ENCODE measurements around the gene LHX5.

Gene LHX5

DNA sequence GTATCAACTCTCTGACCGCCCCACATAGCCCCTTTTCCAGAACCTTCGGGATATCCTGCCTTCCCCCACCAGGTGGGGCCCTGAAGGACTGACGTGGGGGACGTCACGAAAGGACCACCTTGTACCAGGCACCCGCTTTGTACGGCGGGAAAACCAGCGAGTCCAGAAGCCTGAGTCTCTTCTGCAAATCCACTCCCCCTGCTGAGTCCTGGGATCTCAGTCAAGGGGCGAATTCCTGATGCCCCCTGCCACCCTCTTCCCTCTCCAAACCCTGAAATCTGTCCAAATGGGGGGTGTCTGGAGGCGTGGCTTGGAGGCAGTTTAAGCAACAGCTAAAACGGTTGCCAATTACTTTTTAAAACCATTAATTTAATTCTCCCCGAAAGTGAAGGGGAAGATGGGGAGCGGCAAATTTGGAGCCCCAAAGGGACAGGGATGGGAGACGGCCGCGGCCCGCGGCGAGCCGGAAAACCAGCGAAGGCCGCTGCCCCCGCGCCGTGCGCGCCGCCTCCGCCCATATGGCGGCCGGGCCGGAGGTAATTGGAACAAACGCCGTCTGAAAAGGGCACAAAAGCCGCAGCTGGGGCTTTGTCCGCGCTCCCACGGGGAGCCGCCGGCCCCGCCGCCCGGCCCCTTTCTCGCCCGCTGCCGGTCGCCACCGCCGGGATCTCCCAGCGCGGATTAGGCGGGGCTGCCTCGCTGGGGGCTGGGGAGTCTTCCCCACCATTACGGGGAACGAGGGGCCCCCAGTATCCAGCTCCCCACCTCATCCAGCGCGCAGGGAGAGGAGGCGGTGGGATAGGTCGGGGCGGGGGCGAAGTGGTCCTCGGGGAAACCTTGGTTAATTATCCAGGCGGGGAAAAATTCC, 6.6 kb downstream of the LHX5 start:
- no peak overlapping the region for H3K27ac ChIP-seq (ENCODE audit: low read length)
- H3K4me3 ChIP-seq (ENCODE audit: low read length in 2 of 2): peak overlapping the region; percentile 35 to 57
- no peak overlapping the region for H3K9ac ChIP-seq (ENCODE audit: low read length in 2 of 2)
- no peaks in the 10 kb centered on the region for H3K36me3 ChIP-seq (ENCODE audit: control insufficient read depth in 2 of 2, insufficient read depth in 2 of 2, low read length in 2 of 2)
- peaks cover 43% of the 10 kb centered on the region for H3K4me1 ChIP-seq (ENCODE audit: control insufficient read depth, insufficient read depth, low read length)
- H3K9me3 ChIP-seq (ENCODE audit: control insufficient read depth in 2 of 2, low read length in 2 of 2): peaks cover 0 to 2% of the 10 kb centered on the region in 2 donors
- H3K27me3 ChIP-seq (ENCODE audit: control insufficient read depth in 1 of 2, insufficient read depth in 2 of 2, low read length in 2 of 2): peaks cover 71 to 85% of the 10 kb centered on the region in 2 donors

DNA sequence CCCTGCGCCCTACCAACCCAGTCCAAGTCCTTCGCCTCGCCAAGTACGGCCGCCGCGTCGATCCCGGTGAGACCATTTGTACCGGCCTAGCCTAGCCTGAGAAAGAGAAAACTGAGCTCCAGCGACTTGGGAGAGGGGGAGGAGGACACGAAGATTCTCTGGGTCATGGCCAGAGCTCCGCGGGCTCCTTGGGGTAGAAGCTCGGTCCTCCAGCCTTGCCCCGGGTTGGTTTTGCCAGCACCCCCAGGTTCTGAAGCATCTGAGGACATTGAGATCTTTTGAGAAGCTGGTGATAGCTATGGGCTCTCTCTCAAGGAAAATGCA, 7.3 kb downstream of the LHX5 start:
- peak overlapping the region; percentile 35 to 57 for H3K4me3 ChIP-seq (ENCODE audit: low read length in 2 of 2)

DNA sequence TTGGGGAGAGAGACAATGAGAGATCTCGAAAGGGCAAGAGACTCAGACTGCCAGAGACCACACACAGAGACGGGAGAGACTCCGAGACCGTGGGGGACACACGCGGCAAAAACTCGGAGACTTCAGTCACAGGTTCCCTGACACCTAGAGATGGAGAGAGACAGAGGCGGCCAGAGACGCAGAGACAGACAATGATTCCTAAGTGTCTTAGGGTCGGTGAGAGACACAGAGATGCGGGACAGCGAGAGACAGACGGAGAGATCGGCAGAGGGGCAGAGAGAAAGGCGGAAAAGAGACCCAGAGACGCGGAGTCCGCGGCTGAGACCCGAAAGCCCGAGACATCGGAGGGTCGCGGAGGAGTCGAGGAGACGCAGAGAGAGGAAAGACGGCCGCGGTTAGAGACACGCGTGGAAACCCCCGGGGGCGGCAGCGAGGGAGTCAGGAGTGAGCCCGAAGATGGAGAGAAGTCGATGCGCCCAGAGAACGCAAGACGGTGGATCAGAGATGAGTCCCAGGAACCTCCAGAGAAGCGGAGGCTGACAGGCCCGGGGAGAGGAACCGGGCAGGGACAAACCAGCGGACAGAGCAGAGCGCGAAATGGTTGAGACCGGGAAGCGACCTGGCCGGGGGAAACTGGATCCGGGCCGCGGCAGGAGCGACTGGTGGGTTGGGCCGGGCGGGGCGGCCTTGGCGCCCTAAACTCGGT, 7.8 kb downstream of the LHX5 start:
- Histone ChIP-seq H3K9me3 (ENCODE audit: control insufficient read depth in 2 of 2, low read length in 2 of 2) (peaks cover 0 to 2% of the 10 kb centered on the region in 2 donors), H3K4me3 (ENCODE audit: low read length in 2 of 2) (peak overlapping the region; percentile 35 to 57), H3K27me3 (ENCODE audit: control insufficient read depth in 1 of 2, insufficient read depth in 2 of 2, low read length in 2 of 2) (peaks cover 70 to 78% of the 10 kb centered on the region in 2 donors), H3K4me1 (ENCODE audit: control insufficient read depth, insufficient read depth, low read length) (peaks cover 43% of the 10 kb centered on the region), H3K9ac (ENCODE audit: low read length in 2 of 2) (no peak overlapping the region), H3K36me3 (ENCODE audit: control insufficient read depth in 2 of 2, insufficient read depth in 2 of 2, low read length in 2 of 2) (no peaks in the 10 kb centered on the region), H3K27ac (ENCODE audit: low read length) (no peak overlapping the region)

More for the DNA sequence above, 7.3 kb downstream of the LHX5 start:
- H3K9me3 ChIP-seq (ENCODE audit: control insufficient read depth in 2 of 2, low read length in 2 of 2): peaks cover 0 to 2% of the 10 kb centered on the region in 2 donors
- H3K27me3 ChIP-seq (ENCODE audit: control insufficient read depth in 1 of 2, insufficient read depth in 2 of 2, low read length in 2 of 2): peaks cover 70 to 83% of the 10 kb centered on the region in 2 donors
- H3K36me3 ChIP-seq (ENCODE audit: control insufficient read depth in 2 of 2, insufficient read depth in 2 of 2, low read length in 2 of 2): no peaks in the 10 kb centered on the region
- no peak overlapping the region for H3K9ac ChIP-seq (ENCODE audit: low read length in 2 of 2)
- H3K4me1 ChIP-seq (ENCODE audit: control insufficient read depth, insufficient read depth, low read length): peaks cover 43% of the 10 kb centered on the region
- H3K27ac ChIP-seq (ENCODE audit: low read length): no peak overlapping the region

DNA sequence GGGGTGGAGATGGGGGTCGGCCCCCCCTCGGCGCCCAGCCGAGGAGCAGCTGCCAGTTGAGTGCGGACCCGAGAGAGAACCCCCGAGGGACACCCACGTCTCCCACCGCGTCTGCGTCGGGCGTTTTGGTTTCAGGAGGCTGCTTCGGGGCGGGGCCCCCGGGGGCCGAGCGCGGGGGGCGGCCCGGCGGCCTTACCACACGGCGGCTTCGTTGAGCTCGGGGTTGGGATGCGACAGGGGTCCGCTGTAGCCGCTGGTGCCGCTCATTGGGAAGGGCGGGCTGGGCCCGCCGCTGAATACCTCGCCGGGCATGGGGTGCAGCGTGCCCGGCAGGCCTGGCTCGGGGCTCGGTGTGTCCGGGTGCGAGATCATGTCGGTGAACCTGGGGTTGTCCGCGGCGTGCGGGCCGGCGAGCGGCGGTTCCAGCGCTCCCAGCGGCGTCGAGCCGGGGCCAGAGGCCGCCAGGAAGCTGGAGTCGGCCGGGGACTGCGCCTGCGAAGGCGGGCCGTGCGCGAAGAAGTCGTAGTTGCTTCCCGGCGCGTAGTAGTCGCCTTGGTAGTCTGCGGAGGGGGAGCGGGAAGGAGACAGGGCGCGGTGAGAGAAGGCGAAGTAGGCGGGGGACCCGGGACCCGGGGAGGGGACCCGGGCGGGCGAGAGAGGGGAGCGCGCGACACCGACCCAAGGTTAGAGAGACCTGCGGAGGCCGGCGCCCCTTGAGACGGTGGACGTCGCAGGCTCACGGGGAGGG, 8.5 kb downstream of the LHX5 start:
- Histone ChIP-seq H3K36me3 (ENCODE audit: control insufficient read depth in 2 of 2, insufficient read depth in 2 of 2, low read length in 2 of 2) (no peaks in the 10 kb centered on the region), H3K27me3 (ENCODE audit: control insufficient read depth in 1 of 2, insufficient read depth in 2 of 2, low read length in 2 of 2) (peaks cover 70 to 71% of the 10 kb centered on the region in 2 donors), H3K4me1 (ENCODE audit: control insufficient read depth, insufficient read depth, low read length) (peaks cover 40% of the 10 kb centered on the region), H3K4me3 (ENCODE audit: low read length in 2 of 2) (peak overlapping the region; percentile 35 to 57), H3K9ac (ENCODE audit: low read length in 2 of 2) (no peak overlapping the region), H3K27ac (ENCODE audit: low read length) (no peak overlapping the region), H3K9me3 (ENCODE audit: control insufficient read depth in 2 of 2, low read length in 2 of 2) (peaks cover 0 to 2% of the 10 kb centered on the region in 2 donors)

DNA sequence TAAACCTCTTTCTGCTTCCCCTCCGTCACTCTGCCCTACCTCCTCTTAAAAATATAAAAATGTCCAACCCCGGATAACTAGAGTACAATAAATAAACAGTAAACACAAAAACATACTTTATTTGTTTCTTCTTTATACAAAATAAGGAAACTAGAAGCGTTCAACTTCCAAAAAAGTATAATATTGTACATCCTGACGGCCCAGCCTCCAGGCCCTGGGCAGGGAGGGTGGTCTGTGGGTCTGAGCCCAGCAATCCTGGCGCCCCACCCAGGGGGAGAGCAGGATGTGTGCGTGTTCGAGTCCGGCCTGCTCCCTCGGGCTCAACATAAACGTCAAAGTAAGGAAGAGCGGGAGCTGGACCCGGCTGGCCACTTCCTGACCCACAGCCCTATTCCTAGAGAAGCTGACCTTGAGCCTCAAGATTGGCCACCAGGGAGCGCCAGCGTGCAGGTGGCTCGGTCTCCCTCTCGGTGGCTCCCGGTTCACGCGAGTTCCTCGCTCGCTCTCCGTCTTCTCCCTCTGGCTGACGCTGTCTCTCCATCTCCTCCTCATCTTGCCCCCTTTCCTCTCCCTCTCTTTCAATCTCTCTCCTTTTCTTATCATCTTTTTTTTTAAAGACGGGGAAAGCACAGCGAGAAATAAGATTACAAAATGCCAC, 9.4 kb downstream of the LHX5 start:
- peaks cover 0 to 2% of the 10 kb centered on the region in 2 donors for H3K9me3 ChIP-seq (ENCODE audit: control insufficient read depth in 2 of 2, low read length in 2 of 2)
- peaks cover 31% of the 10 kb centered on the region for H3K4me1 ChIP-seq (ENCODE audit: control insufficient read depth, insufficient read depth, low read length)
- H3K36me3 ChIP-seq (ENCODE audit: control insufficient read depth in 2 of 2, insufficient read depth in 2 of 2, low read length in 2 of 2): no peaks in the 10 kb centered on the region
- H3K9ac ChIP-seq (ENCODE audit: low read length in 2 of 2): no peak overlapping the region
- H3K27me3 ChIP-seq (ENCODE audit: control insufficient read depth in 1 of 2, insufficient read depth in 2 of 2, low read length in 2 of 2): peaks cover 62 to 65% of the 10 kb centered on the region in 2 donors
- H3K4me3 ChIP-seq (ENCODE audit: low read length in 2 of 2): peak overlapping the region; percentile 16 to 57
- no peak overlapping the region for H3K27ac ChIP-seq (ENCODE audit: low read length)

DNA sequence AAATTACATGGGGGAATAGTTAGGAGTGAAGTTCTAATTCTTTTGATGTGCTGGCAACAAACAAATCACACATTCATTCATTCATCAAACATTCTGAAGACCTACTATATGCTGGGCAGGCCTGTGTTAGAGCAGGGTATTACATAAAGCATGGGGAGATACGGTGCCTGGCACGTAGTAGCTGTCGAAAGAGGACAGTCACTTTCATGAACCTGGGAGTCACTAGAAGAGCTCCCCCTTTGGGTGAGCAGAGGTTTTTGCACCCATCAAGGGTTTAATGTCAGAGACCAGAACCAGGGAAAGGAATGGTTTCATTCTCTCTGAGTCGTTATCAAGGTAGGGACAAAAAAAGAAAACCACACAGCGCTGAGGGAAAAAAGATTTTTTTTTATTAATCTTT, 10.0 kb downstream of the LHX5 start:
- peaks cover 0 to 2% of the 10 kb centered on the region in 2 donors for H3K9me3 ChIP-seq (ENCODE audit: control insufficient read depth in 2 of 2, low read length in 2 of 2)
- no peak overlapping the region for H3K9ac ChIP-seq (ENCODE audit: low read length in 2 of 2)
- H3K4me3 ChIP-seq (ENCODE audit: low read length in 2 of 2): no peak overlapping the region
- peaks cover 56 to 59% of the 10 kb centered on the region in 2 donors for H3K27me3 ChIP-seq (ENCODE audit: control insufficient read depth in 1 of 2, insufficient read depth in 2 of 2, low read length in 2 of 2)
- peaks cover 28% of the 10 kb centered on the region for H3K4me1 ChIP-seq (ENCODE audit: control insufficient read depth, insufficient read depth, low read length)
- H3K36me3 ChIP-seq (ENCODE audit: control insufficient read depth in 2 of 2, insufficient read depth in 2 of 2, low read length in 2 of 2): no peaks in the 10 kb centered on the region
- H3K27ac ChIP-seq (ENCODE audit: low read length): no peak overlapping the region

DNA sequence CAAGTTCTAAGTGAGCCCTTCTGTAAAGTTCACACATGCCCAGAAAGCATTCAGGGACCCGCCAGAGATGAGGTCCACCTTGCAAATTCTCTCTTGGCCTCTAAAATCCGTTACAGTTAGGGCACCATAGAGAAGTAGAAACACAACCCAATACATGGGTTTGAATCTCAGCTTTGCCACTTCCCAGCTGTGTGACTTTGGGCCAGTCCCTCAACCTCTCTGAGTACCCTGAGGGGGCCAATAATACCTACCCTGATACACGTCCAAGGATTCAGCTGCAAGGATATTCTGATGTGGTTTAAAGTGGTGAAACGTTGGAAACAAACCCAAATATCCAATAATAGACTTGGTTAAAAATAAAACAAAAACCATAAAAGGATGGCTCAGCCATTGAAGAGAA, 11.7 kb downstream of the LHX5 start:
- H3K4me1 ChIP-seq (ENCODE audit: control insufficient read depth, insufficient read depth, low read length): peaks cover 21% of the 10 kb centered on the region
- H3K4me3 ChIP-seq (ENCODE audit: low read length in 2 of 2): no peak overlapping the region
- H3K27ac ChIP-seq (ENCODE audit: low read length): no peak overlapping the region
- H3K27me3 ChIP-seq (ENCODE audit: control insufficient read depth in 1 of 2, insufficient read depth in 2 of 2, low read length in 2 of 2): peaks cover 39 to 51% of the 10 kb centered on the region in 2 donors
- no peaks in the 10 kb centered on the region for H3K9me3 ChIP-seq (ENCODE audit: control insufficient read depth in 2 of 2, low read length in 2 of 2)
- no peak overlapping the region for H3K9ac ChIP-seq (ENCODE audit: low read length in 2 of 2)
- H3K36me3 ChIP-seq (ENCODE audit: control insufficient read depth in 2 of 2, insufficient read depth in 2 of 2, low read length in 2 of 2): no peaks in the 10 kb centered on the region

DNA sequence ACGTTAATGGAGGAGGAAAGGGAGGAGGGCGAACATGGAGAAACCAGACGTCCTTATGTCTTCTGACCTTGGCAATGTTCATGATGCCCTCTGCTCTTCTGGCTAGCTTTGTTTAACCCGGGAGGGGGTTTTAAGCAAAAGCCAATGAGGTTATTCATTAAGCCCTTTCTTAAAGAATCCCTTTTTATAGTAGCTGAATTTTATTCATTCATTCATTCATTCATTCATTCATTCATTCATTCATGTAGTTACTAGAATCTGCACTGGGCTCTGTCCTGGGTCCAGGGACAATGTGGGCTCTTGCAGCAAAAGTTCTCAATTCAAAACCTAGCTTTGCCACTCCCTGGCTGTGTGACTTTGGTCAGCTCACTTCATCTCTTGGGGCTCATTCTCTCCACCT, 14.0 kb downstream of the LHX5 start:
- Histone ChIP-seq H3K9me3 (ENCODE audit: control insufficient read depth in 2 of 2, low read length in 2 of 2) (no peaks in the 10 kb centered on the region), H3K27me3 (ENCODE audit: control insufficient read depth in 1 of 2, insufficient read depth in 2 of 2, low read length in 2 of 2) (peaks cover 17 to 35% of the 10 kb centered on the region in 2 donors), H3K27ac (ENCODE audit: low read length) (no peak overlapping the region)

DNA sequence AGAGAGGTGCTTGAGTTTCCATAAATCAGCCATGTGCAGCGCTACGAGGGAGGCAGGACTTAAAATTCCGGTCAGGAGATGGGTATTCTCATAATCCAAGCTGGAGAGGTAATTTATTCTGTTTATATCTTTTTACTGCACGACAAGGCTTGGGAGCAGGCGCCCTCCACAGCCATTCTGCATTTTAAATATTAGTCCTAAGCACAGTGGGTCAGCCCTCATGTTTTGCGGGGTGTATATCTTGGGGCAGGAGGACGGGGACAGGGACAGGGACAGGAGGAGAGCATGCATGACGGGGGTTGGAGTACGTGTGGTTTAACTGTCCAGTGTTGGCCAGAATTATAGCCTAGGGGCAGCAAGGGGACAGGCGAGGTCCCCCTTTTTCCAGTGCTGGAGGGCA, 14.5 kb downstream of the LHX5 start:
- H3K4me1 ChIP-seq (ENCODE audit: control insufficient read depth, insufficient read depth, low read length): no peaks in the 10 kb centered on the region
- H3K27me3 ChIP-seq (ENCODE audit: control insufficient read depth in 1 of 2, insufficient read depth in 2 of 2, low read length in 2 of 2): peaks cover 14 to 31% of the 10 kb centered on the region in 2 donors
- H3K27ac ChIP-seq (ENCODE audit: low read length): no peak overlapping the region
- H3K9ac ChIP-seq (ENCODE audit: low read length in 2 of 2): no peak overlapping the region
- H3K36me3 ChIP-seq (ENCODE audit: control insufficient read depth in 2 of 2, insufficient read depth in 2 of 2, low read length in 2 of 2): no peaks in the 10 kb centered on the region
- H3K4me3 ChIP-seq (ENCODE audit: low read length in 2 of 2): no peak overlapping the region
- H3K9me3 ChIP-seq (ENCODE audit: control insufficient read depth in 2 of 2, low read length in 2 of 2): no peaks in the 10 kb centered on the region

More for the DNA sequence above, 14.0 kb downstream of the LHX5 start:
- Histone ChIP-seq H3K4me1 (ENCODE audit: control insufficient read depth, insufficient read depth, low read length) (no peaks in the 10 kb centered on the region), H3K9ac (ENCODE audit: low read length in 2 of 2) (no peak overlapping the region), H3K36me3 (ENCODE audit: control insufficient read depth in 2 of 2, insufficient read depth in 2 of 2, low read length in 2 of 2) (no peaks in the 10 kb centered on the region), H3K4me3 (ENCODE audit: low read length in 2 of 2) (no peak overlapping the region)

DNA sequence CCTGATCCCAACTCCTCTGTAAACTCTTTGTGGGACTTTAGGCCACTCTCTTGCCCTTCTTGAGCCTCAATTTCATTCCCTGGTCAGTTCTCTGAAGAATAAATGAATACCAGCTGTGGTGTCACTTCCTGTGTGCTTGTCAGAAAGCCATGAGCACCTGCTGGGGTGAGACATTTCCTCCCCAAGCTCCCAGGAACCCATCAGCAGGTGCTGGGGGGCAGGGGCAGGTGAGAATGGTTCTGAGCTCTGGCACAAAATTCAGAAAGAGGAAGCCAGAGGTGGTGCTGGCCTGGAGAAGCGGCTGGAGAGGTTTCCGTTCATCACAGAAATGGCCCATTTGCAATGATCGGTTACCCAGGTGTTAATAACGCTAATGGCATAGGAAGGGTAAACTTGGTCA, 14.9 kb downstream of the LHX5 start:
- Histone ChIP-seq H3K9me3 (ENCODE audit: control insufficient read depth in 2 of 2, low read length in 2 of 2) (no peaks in the 10 kb centered on the region), H3K4me3 (ENCODE audit: low read length in 2 of 2) (no peak overlapping the region), H3K36me3 (ENCODE audit: control insufficient read depth in 2 of 2, insufficient read depth in 2 of 2, low read length in 2 of 2) (no peaks in the 10 kb centered on the region), H3K27me3 (ENCODE audit: control insufficient read depth in 1 of 2, insufficient read depth in 2 of 2, low read length in 2 of 2) (peaks cover 12 to 29% of the 10 kb centered on the region in 2 donors), H3K4me1 (ENCODE audit: control insufficient read depth, insufficient read depth, low read length) (no peaks in the 10 kb centered on the region), H3K27ac (ENCODE audit: low read length) (no peak overlapping the region), H3K9ac (ENCODE audit: low read length in 2 of 2) (no peak overlapping the region)
